ENCODE data around the gene ASB17.
"Not testable (repeated sequence)": the region's sequence is repeated elsewhere in the genome, so short reads cannot be mapped to it uniquely, and the experiment has no call there.

The ASB17 gene

GRCh38 chr1:75932304-75932703, at the start of gene ASB17:
TSS of gene ASB17 (minus strand) at chr1:75932404. CDS start at chr1:75932291, 113 bp downstream.
- DNase-seq, result no peak

GRCh38 chr1:75980972-75981897, 49.0 kb upstream of the ASB17 start:
- DNase-seq, result no peak

GRCh38 chr1:75970631-75971030, 38.4 kb upstream of the ASB17 start:
- DNase-seq, result no peak

GRCh38 chr1:75969550-75969949, 37.3 kb upstream of the ASB17 start:
- no peak for DNase-seq

GRCh38 chr1:75967719-75968118, 35.5 kb upstream of the ASB17 start:
- no peak for DNase-seq

- DNase-seq, result no peak
Observed at GRCh38 chr1:75964760-75965408, 32.7 kb upstream of the ASB17 start.

GRCh38 chr1:75964110-75964759, 32.0 kb upstream of the ASB17 start:
- DNase-seq, result not testable (repeated sequence)

GRCh38 chr1:75954586-75954985, 22.4 kb upstream of the ASB17 start:
- no peak for DNase-seq

- no peak for DNase-seq
Observed at GRCh38 chr1:75953461-75953860, 21.3 kb upstream of the ASB17 start.

GRCh38 chr1:75952016-75952415, 19.8 kb upstream of the ASB17 start:
- DNase-seq, result no peak

GRCh38 chr1:75950176-75950575, 18.0 kb upstream of the ASB17 start:
- no peak for DNase-seq

- DNase-seq, result not testable (repeated sequence)
Observed at GRCh38 chr1:75943037-75943436, 10.8 kb upstream of the ASB17 start.

GRCh38 chr1:75937034-75937433, 4.8 kb upstream of the ASB17 start:
- no peak for DNase-seq

- no peak for DNase-seq
Observed at GRCh38 chr1:75922698-75923097, 9.5 kb downstream of the ASB17 start.

- DNase-seq, result no peak
Observed at GRCh38 chr1:75916834-75917233, 15.4 kb downstream of the ASB17 start.

GRCh38 chr1:75908717-75909152, 23.5 kb downstream of the ASB17 start:
- DNase-seq, result peak; percentile 45

GRCh38 chr1:75901371-75901770, 30.8 kb downstream of the ASB17 start:
- DNase-seq, result no peak

- no peak for DNase-seq
Observed at GRCh38 chr1:75884437-75884836, 47.8 kb downstream of the ASB17 start.

GRCh38 chr1:75879985-75880384, 52.2 kb downstream of the ASB17 start:
- DNase-seq, result no peak

- DNase-seq, result no peak
Observed at GRCh38 chr1:75870951-75871350, 61.3 kb downstream of the ASB17 start.

Data from COR-L47 (cell line).